Esophagus muscularis mucosa (tissue), 4 donors: ENCODE data around the gene BBS1. TPM values are rescaled to one million over a fixed set of nuclear protein-coding genes. Genes with fewer than 3 reads are reported as not detected.

Experiments
- DNase-seq: peaks from one replicate; pipeline ENCODE4 v3.0.0-alpha.2; 2017; ENCODE audit errors: extremely low spot score
- H3K27ac ChIP-seq, 4 donors: fragments of 200-600 bp; sonication (generic); replicated peaks in 1 of 4; 1 replicate in 3 of 4; 2 replicates in 1 of 4; pipeline ENCODE4 v1.5.1; 2016 to 2019; ENCODE audit warnings: mild to moderate bottlenecking in 1 of 4
- H3K27me3 ChIP-seq, 4 donors: fragments of 200-600 bp; sonication (generic); one replicate each; pipeline versions ENCODE4 v1.5.1 to v1.6.0; 2016 to 2019
- H3K36me3 ChIP-seq, 4 donors: fragments of 200-600 bp; sonication (generic); one replicate each; pipeline ENCODE4 v1.5.1; 2016 to 2019
- H3K4me1 ChIP-seq, 4 donors: fragments of 200-600 bp; sonication (generic); one replicate each; pipeline ENCODE4 v1.5.1; 2016 to 2019
- H3K4me3 ChIP-seq, 4 donors: fragments of 200-600 bp; sonication (generic); 1 replicate in 2 of 4; 2 replicates in 2 of 4; pipeline ENCODE4 v1.5.1; 2016 to 2019; ENCODE audit warnings: mild to moderate bottlenecking in 4 of 4, moderate library complexity in 1 of 4
- H3K9me3 ChIP-seq, 4 donors: fragments of 200-600 bp; sonication (generic); 1 replicate in 3 of 4; 2 replicates in 1 of 4; pipeline ENCODE4 v1.5.1; 2016 to 2019
- CTCF ChIP-seq, 3 experiments: fragments of 200-600 bp in 2 of 3; fragments of 450-650 bp in 1 of 3; sonication (generic) in 2 of 3; IDR thresholded peaks; one replicate each; pipeline ENCODE4 v1.5.1; 2017 to 2019; ENCODE audit warnings: antibody characterized with exemption in 3 of 3, mild to moderate bottlenecking in 2 of 3, moderate library complexity in 1 of 3
- EP300 ChIP-seq: sonication (generic); formaldehyde crosslinking; IDR thresholded peaks from one replicate; pipeline ENCODE4 v1.6.1; 2017; ENCODE audit warnings: antibody characterized with exemption
- POLR2A ChIP-seq: fragments of 450-650 bp; IDR thresholded peaks from one replicate; pipeline ENCODE4 v1.6.1; 2017; ENCODE audit warnings: antibody characterized with exemption, moderate library complexity, mild to moderate bottlenecking, low read depth
- POLR2AphosphoS5 ChIP-seq, 2 donors: sonication (generic); formaldehyde crosslinking; IDR thresholded peaks; one replicate each; pipeline ENCODE4 v1.6.1; 2017; ENCODE audit warnings: antibody characterized with exemption in 2 of 2
- WGBS: methylation state at CpG from one replicate; pipeline ENCODE4 v1.1.5; 2018; 5-methylcytosine and 5-hydroxymethylcytosine counted together
- intact Hi-C: fragments of 100-400 bp; cut with DNase I; formaldehyde crosslinking; loops from one replicate; pipeline ENCODE4 v1.15.1; 2023
- total RNA-seq, 4 donors: library from RNA; depleted of rRNA; stranded (reverse); fragments of >200 nt; gene quantifications; one replicate each; pipeline versions ENCODE4 v1.1.0 to v1.2.1, GENCODE V29; 2016

The BBS1 gene
- total RNA-seq, 4 donors from 2014 or later, result 68.1 to 78.5 (median 73.1) TPM

DNA sequence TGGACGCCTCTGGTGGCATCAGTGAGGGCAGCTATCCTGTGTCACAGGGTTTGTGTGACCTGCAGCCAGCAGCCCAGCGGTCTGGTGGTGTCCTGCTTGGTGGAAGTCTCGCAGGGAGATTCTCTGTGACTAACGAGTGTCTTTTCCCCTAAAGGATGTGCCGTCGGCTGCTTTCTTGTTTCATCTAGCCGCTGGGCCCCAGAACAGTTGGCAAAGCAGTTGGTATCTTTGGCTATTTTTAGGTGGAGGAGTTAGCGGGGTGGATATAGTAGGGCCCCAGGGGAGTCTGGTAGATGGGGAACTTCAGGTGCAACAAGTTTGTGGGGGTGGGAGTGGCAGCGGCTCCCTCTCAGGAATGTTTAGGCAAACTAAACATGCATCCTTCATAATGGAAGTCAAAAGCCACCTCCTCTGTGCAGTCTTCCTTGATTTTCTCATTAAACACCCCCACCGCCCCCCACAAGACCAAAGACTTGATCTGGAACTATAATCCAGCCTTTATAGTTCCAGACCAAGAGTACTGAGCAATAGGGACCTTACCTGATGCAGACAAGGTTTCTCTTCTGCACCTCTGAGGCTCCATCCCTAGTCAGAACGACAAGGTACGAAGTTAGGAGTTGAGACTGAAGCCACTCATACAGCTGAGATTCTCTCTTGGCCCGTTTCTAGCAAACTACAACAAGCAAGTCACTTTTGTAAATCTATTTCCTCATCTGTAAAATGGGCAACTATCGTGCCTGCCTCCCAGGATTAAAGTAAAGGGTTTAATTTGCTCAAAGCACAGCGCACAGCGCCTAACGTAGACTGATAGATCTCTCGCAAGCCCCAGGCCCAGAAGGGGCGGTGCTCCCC is 44.8 kb upstream of the BBS1 start:
- Histone ChIP-seq H3K4me3 (peak overlapping the region; percentile 67 to 98 (median 78)), H3K36me3 (peaks cover 0 to 18% (median 0%) of the 10 kb centered on the region in 4 donors), H3K9me3 (peaks cover 0 to 7% (median 0%) of the 10 kb centered on the region in 4 donors), H3K27ac (peak overlapping the region; percentile 76 to 87 (median 84)), H3K27me3 (no peaks in the 10 kb centered on the region), H3K4me1 (peaks cover 10 to 36% (median 27%) of the 10 kb centered on the region in 4 donors)
- WGBS, result 55% methylated on average over 19 of the region's 19 CpGs
- no peak for TF ChIP-seq POLR2AphosphoS5 (IDR thresholded peaks at IDR 0.05)
- TF ChIP-seq EP300, result no peak
- no peak for TF ChIP-seq CTCF (IDR thresholded peaks at IDR 0.05)
- TF ChIP-seq POLR2A, result no peak
- no peak for DNase-seq
- intact Hi-C loops, result no loop called here

- Histone ChIP-seq H3K36me3 (peaks cover 0 to 24% (median 6%) of the 10 kb centered on the region in 4 donors), H3K9me3 (peaks cover 0 to 7% (median 0%) of the 10 kb centered on the region in 4 donors), H3K4me3 (peak within 1 kb of the TSS; percentile 67 to 98 (median 78)), H3K27ac (peak within 1 kb of the TSS; percentile 76 to 87 (median 84)), H3K4me1 (peaks cover 10 to 36% (median 27%) of the 10 kb centered on the region in 4 donors), H3K27me3 (no peaks in the 10 kb centered on the region)
- DNase-seq, result peak; percentile 98
- 0% methylated on average over 17 of the region's 63 CpGs for WGBS
- TF ChIP-seq POLR2AphosphoS5 (IDR thresholded peaks at IDR 0.05), result peak; percentile 56 to 83
- no peak for TF ChIP-seq CTCF (IDR thresholded peaks at IDR 0.05)
- intact Hi-C loops, result no loop called here
These were observed 44.0 kb upstream of the BBS1 start, which contains the start of gene PELI3 for GRCh38 chr11:66466225-66467033. PELI3 (plus strand) TSS chr11:66466905; CDS start chr11:66468129, 1,224 bp downstream.

- 3% methylated on average over 32 of the region's 72 CpGs for WGBS
- peaks cover 0 to 32% (median 13%) of the 10 kb centered on the region in 4 donors for H3K36me3 ChIP-seq
- H3K9me3 ChIP-seq, result peaks cover 0 to 7% (median 0%) of the 10 kb centered on the region in 4 donors
- TF ChIP-seq CTCF (IDR thresholded peaks at IDR 0.05) (peak in 2 of 3 experiments; percentile 6 to 66), EP300 (no peak), POLR2A (no peak), POLR2AphosphoS5 (IDR thresholded peaks at IDR 0.05) (no peak)
- intact Hi-C loops, result no loop called here
- H3K27ac ChIP-seq, result peak overlapping the region; percentile 74 to 86 (median 78)
- no peak for DNase-seq
- no peaks in the 10 kb centered on the region for H3K27me3 ChIP-seq
- H3K4me3 ChIP-seq, result peak overlapping the region; percentile 67 to 98 (median 78)
- H3K4me1 ChIP-seq, result peaks cover 10 to 36% (median 27%) of the 10 kb centered on the region in 4 donors
These were observed 43.3 kb upstream of the BBS1 start for GRCh38 chr11:66467034-66467659.

GRCh38 chr11:66467756-66468155 is 42.7 kb upstream of the BBS1 start:
- DNase-seq, result no peak
- peaks cover 10 to 36% (median 27%) of the 10 kb centered on the region in 4 donors for H3K4me1 ChIP-seq
- peak overlapping the region; percentile 74 to 86 (median 78) for H3K27ac ChIP-seq
- intact Hi-C loops, result no loop called here
- no peaks in the 10 kb centered on the region for H3K27me3 ChIP-seq
- peak overlapping the region; percentile 67 to 98 (median 78) for H3K4me3 ChIP-seq
- H3K36me3 ChIP-seq, result peaks cover 5 to 38% (median 19%) of the 10 kb centered on the region in 4 donors
- WGBS, result 40% methylated on average over 5 of the region's 6 CpGs
- H3K9me3 ChIP-seq, result peaks cover 0 to 4% (median 0%) of the 10 kb centered on the region in 4 donors
- TF ChIP-seq EP300, result no peak
- TF ChIP-seq CTCF (IDR thresholded peaks at IDR 0.05), result no peak
- TF ChIP-seq POLR2A, result no peak
- TF ChIP-seq POLR2AphosphoS5 (IDR thresholded peaks at IDR 0.05), result no peak
